GM18520 (cell line): ENCODE measurements around the gene ARL13A.
"Not testable (repeated sequence)": the region's sequence is repeated elsewhere in the genome, so short reads cannot be mapped to it uniquely, and the experiment has no call there.

ENCODE experiments used
- ATAC-seq: cut with Tn5 transposase; IDR thresholded peaks from one replicate; pipeline ENCODE4 v1.9.1; 2021; ENCODE audit not compliant: unreplicated experiment

ARL13A gene

GRCh38 chrX:100984818-100985217, 15.3 kb downstream of the ARL13A start:
- no peak for ATAC-seq

- no peak for ATAC-seq
These were observed 20.6 kb downstream of the ARL13A start for GRCh38 chrX:100990139-100990538.

GRCh38 chrX:100994352-100995281, 25.1 kb downstream of the ARL13A start:
- peak; percentile 97 for ATAC-seq

- no peak for ATAC-seq
These were observed 26.0 kb downstream of the ARL13A start for GRCh38 chrX:100995469-100995868.

GRCh38 chrX:100999451-100999850, 29.9 kb downstream of the ARL13A start:
- ATAC-seq, result no peak

- ATAC-seq, result no peak
These were observed 39.6 kb downstream of the ARL13A start for GRCh38 chrX:101009090-101009489.

GRCh38 chrX:101012031-101012430, 42.5 kb downstream of the ARL13A start:
- not testable (repeated sequence) for ATAC-seq

GRCh38 chrX:101022020-101022419, 52.5 kb downstream of the ARL13A start:
- ATAC-seq, result no peak

- no peak for ATAC-seq
These were observed 55.6 kb downstream of the ARL13A start for GRCh38 chrX:101025126-101025525.

- no peak for ATAC-seq
These were observed 59.1 kb downstream of the ARL13A start for GRCh38 chrX:101028562-101028961.

GRCh38 chrX:101029665-101030064, 60.2 kb downstream of the ARL13A start:
- no peak for ATAC-seq

- ATAC-seq, result no peak
These were observed 67.7 kb downstream of the ARL13A start for GRCh38 chrX:101037231-101037630.

- peak; percentile 46 for ATAC-seq
These were observed 70.7 kb downstream of the ARL13A start for GRCh38 chrX:101040197-101040596.
